Ureter (tissue), 1 donor: Measurements from ENCODE around the gene SLC2A4. TPM values are rescaled to one million over a fixed set of nuclear protein-coding genes. Genes with fewer than 3 reads are reported as not detected.

Experiments
- DNase-seq: peaks from one replicate; pipeline ENCODE4 v3.0.0-alpha.2; 2020; ENCODE audit warnings: low spot score
- total RNA-seq: library from RNA; stranded (reverse); gene quantifications from one replicate; pipeline ENCODE4 v1.2.4, GENCODE V29; 2023
- donor health status: DM: yes; HTN: yes; CAD: no.

SLC2A4 gene
- total RNA-seq, 1 donor from 2014 or later, result 11.2 TPM

- DNase-seq, result no peak
These were observed 2.1 kb upstream of the SLC2A4 start for GRCh38 chr17:7279448-7279847.

- DNase-seq, result peak; percentile 90
These were observed 922 bp upstream of the SLC2A4 start for GRCh38 chr17:7280519-7281073.

- DNase-seq, result peak; percentile 68
These were observed 634 bp downstream of the SLC2A4 start for GRCh38 chr17:7281953-7282751.

- DNase-seq, result no peak
These were observed 1.3 kb downstream of the SLC2A4 start for GRCh38 chr17:7282752-7283321.

- no peak for DNase-seq
These were observed 2.1 kb downstream of the SLC2A4 start for GRCh38 chr17:7283471-7284216.

GRCh38 chr17:7284911-7285310 lies 3.4 kb downstream of the SLC2A4 start:
- DNase-seq, result no peak

GRCh38 chr17:7285679-7286078 lies 4.2 kb downstream of the SLC2A4 start:
- DNase-seq, result no peak

- DNase-seq, result no peak
These were observed 7.9 kb downstream of the SLC2A4 start for GRCh38 chr17:7289256-7290032.

GRCh38 chr17:7290166-7290565 lies 8.6 kb downstream of the SLC2A4 start:
- DNase-seq, result no peak

- DNase-seq, result no peak
These were observed 9.2 kb downstream of the SLC2A4 start for GRCh38 chr17:7290685-7291084.

GRCh38 chr17:7292194-7292593 lies 10.7 kb downstream of the SLC2A4 start:
- no peak for DNase-seq

- no peak for DNase-seq
These were observed 11.2 kb downstream of the SLC2A4 start for GRCh38 chr17:7292729-7293128.

- no peak for DNase-seq
These were observed 11.6 kb downstream of the SLC2A4 start for GRCh38 chr17:7293159-7293558.

- DNase-seq, result no peak
These were observed 12.5 kb downstream of the SLC2A4 start for GRCh38 chr17:7293816-7294613.

GRCh38 chr17:7294614-7295153 lies 13.2 kb downstream of the SLC2A4 start, which contains the start of gene YBX2:
TSS of gene YBX2 (minus strand) at chr17:7294639. CDS start at chr17:7294500, 139 bp downstream.
- DNase-seq, result peak; percentile 64

- no peak for DNase-seq
These were observed 14.0 kb downstream of the SLC2A4 start for GRCh38 chr17:7295230-7296180.

- DNase-seq, result peak; percentile 77
These were observed 14.8 kb downstream of the SLC2A4 start for GRCh38 chr17:7296189-7296861.

- DNase-seq, result no peak
These were observed 22.7 kb downstream of the SLC2A4 start for GRCh38 chr17:7304179-7304578.
